CD4-positive, alpha-beta T cell treated with Interleukin-4 for 4 hours (primary cell): ENCODE data around the gene STRA8.

Experiments used
- DNase-seq: peaks from one replicate; pipeline ENCODE4 v3.0.0-alpha.2; 2020

Gene STRA8

GRCh38 chr7:135271255-135271615 is 37.6 kb downstream of the STRA8 start:
- DNase-seq: no peak

- DNase-seq: no peak
Observed at GRCh38 chr7:135272303-135272702, 38.7 kb downstream of the STRA8 start.

GRCh38 chr7:135273581-135273980 is 39.9 kb downstream of the STRA8 start:
- DNase-seq: no peak

- peak; percentile 64 for DNase-seq
Observed at GRCh38 chr7:135274495-135275268, 41.0 kb downstream of the STRA8 start.

GRCh38 chr7:135275971-135276580 is 42.4 kb downstream of the STRA8 start:
- no peak for DNase-seq

- no peak for DNase-seq
Observed at GRCh38 chr7:135277161-135277560, 43.5 kb downstream of the STRA8 start.

- DNase-seq: peak; percentile 82
Observed at GRCh38 chr7:135281363-135281949, 47.8 kb downstream of the STRA8 start.

- DNase-seq: peak; percentile 41
Observed at GRCh38 chr7:135282561-135283254, 49.1 kb downstream of the STRA8 start.

- DNase-seq: no peak
Observed at GRCh38 chr7:135283959-135284638, 50.5 kb downstream of the STRA8 start.

GRCh38 chr7:135285547-135286233 is 52.1 kb downstream of the STRA8 start:
- no peak for DNase-seq

GRCh38 chr7:135286876-135287275 is 53.2 kb downstream of the STRA8 start:
- DNase-seq: no peak

GRCh38 chr7:135290594-135290993 is 57.0 kb downstream of the STRA8 start:
- no peak for DNase-seq

GRCh38 chr7:135291809-135292253 is 58.2 kb downstream of the STRA8 start:
- no peak for DNase-seq

- no peak for DNase-seq
Observed at GRCh38 chr7:135299235-135299634, 65.6 kb downstream of the STRA8 start.

GRCh38 chr7:135300913-135301765 is 67.5 kb downstream of the STRA8 start:
- DNase-seq: no peak
